22Rv1 (cell line): ENCODE measurements around the gene ARHGAP40.

Source experiments
- H3K27ac ChIP-seq: fragments of 450-650 bp; 2 replicates; pipeline ENCODE4 v1.5.1; 2017
- ZFX ChIP-seq: fragments of 450-650 bp; IDR thresholded peaks from 2 replicates; pipeline ENCODE4 v1.6.1; 2017; ENCODE audit warnings: antibody characterized with exemption, borderline replicate concordance
- TF ChIP-seq, protein P1 (sequence below): fragments of 450-650 bp; IDR thresholded peaks from 2 replicates; pipeline ENCODE4 v1.5.1; 2017; ENCODE audit warnings: mild to moderate bottlenecking

The ARHGAP40 gene

DNA sequence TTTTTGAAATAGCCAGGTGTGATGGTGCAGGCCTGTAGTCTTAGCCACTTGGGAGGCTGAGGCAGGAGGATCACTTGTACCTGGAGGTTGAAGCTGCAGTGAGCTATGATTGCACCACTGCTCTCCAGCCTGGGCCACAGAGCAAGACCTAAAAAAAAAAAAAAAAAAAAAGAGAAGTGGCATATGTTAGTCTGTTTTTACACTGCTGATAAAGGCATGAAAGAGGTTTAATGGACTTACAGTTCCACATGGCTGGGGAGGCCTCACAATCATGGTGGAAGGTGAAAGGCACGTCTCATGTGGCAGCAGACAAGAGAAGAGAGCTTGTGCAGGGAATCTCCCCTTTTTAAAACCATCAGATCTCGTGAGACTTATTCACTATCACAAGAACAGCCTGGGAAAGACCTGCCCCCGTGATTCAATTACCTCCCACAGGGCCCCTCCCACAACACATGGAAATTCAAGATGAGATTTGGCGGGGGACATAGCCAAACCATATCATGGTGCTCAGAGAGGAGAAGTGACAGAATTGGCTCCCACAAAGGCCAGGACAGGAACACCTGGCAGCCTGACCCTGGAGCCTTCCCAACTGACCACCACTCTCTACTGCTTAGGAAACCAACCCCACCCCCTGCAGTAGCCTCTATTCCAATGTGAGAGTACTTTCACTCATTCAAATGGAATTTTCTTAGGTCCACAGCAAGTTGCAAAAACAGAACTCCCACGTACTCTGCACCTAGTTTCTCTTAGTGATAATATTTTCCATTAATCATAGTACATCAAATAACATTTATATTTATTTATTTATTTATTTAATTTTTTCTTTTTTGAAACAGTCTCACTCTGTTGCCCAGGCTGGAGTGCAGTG, 29.8 kb downstream of the ARHGAP40 start:
- no peak overlapping the region for H3K27ac ChIP-seq
- TF ChIP-seq, protein P1, sequence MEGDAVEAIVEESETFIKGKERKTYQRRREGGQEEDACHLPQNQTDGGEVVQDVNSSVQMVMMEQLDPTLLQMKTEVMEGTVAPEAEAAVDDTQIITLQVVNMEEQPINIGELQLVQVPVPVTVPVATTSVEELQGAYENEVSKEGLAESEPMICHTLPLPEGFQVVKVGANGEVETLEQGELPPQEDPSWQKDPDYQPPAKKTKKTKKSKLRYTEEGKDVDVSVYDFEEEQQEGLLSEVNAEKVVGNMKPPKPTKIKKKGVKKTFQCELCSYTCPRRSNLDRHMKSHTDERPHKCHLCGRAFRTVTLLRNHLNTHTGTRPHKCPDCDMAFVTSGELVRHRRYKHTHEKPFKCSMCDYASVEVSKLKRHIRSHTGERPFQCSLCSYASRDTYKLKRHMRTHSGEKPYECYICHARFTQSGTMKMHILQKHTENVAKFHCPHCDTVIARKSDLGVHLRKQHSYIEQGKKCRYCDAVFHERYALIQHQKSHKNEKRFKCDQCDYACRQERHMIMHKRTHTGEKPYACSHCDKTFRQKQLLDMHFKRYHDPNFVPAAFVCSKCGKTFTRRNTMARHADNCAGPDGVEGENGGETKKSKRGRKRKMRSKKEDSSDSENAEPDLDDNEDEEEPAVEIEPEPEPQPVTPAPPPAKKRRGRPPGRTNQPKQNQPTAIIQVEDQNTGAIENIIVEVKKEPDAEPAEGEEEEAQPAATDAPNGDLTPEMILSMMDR: no peak
- no peak for TF ChIP-seq ZFX

GRCh38 chr20:38633577-38634093, 32.0 kb downstream of the ARHGAP40 start:
- TF ChIP-seq ZFX: no peak
- TF ChIP-seq, protein P1: peak; percentile 92
- no peak overlapping the region for H3K27ac ChIP-seq

DNA sequence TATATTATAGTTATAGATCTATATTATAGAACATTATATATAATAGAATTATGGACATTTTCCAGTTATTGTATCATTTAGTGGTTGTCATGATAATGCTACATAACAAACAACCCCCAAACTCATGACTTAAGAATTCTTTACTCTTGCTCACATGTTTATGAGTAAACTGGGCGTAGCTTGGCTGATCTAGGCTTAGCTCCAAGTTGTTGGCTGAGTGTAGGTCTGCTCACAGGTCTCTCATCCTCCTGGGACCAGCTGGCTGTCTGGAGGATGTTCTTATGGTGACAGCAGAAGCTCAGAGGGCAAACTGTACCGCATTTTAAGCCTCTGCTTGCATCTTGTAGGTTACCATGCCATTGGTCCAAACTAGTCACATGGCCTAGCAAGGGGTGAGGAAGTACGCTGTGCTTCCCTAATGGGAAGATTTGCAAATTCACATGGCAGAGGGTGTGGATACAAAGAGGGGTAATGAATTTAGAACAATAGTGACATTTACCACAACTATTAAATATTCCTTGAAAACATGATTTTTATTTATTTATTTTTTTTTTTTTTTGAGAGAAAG, 34.2 kb downstream of the ARHGAP40 start:
- no peak for TF ChIP-seq ZFX
- TF ChIP-seq, protein P1: no peak
- no peak overlapping the region for H3K27ac ChIP-seq

DNA sequence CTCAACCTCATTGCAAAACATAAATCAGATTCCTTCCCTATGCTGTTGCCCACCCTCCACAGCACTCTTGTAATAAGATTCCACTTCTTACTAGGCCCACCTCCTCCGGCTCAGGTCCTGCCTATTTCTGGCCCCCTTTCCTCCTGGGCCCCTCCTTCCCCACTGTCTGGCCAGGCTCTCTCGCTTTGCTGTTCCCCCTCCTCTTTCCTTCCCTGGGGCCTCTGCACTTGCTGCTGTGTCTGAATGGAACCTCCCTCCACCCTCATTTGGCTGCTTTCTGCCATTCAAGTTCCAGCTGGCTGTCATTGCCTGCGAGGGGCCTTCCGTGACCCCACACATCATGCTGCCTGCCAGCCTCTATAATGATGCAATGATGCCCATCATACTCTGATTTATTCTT, 38.9 kb downstream of the ARHGAP40 start:
- no peak for TF ChIP-seq ZFX
- TF ChIP-seq, protein P1: no peak

GRCh38 chr20:38642498-38642897, 40.9 kb downstream of the ARHGAP40 start:
- TF ChIP-seq ZFX: no peak
- TF ChIP-seq, protein P1: no peak
- no peak overlapping the region for H3K27ac ChIP-seq

More for the DNA sequence above, 38.9 kb downstream of the ARHGAP40 start:
- H3K27ac ChIP-seq: no peak overlapping the region

GRCh38 chr20:38644588-38645260, 43.1 kb downstream of the ARHGAP40 start:
- TF ChIP-seq, protein P1: no peak
- TF ChIP-seq ZFX: no peak
- H3K27ac ChIP-seq: no peak overlapping the region
